Measurements from ENCODE around the gene FGD6. TPM values are rescaled to one million over a fixed set of nuclear protein-coding genes. Genes with fewer than 3 reads are reported as not detected.
A peak's percentile ranks its signal among the peaks of the same experiment; 100 is the strongest.
"Not testable (repeated sequence)": the region's sequence is repeated elsewhere in the genome, so short reads cannot be mapped to it uniquely, and the experiment has no call there.

FGD6 gene
- total and polyA plus RNA-seq, 3 experiments from 2014 or later, result 0.36 to 0.92 (median 0.75) TPM

- H3K27me3 ChIP-seq (ENCODE audit: insufficient read depth, low read length, poor library complexity, severe bottlenecking); POLR2A ChIA-PET; H3K9me3 Mint-ChIP-seq; CTCF ChIA-PET; DNase-seq; H3K4me3 ChIP-seq (ENCODE audit: low read length); H3K27me3 Mint-ChIP-seq; H3K36me3 ChIP-seq (ENCODE audit: insufficient read depth, low read length); H3K27ac ChIP-seq (ENCODE audit: low read depth, low read length); H3K4me1 ChIP-seq (ENCODE audit: insufficient read depth, low read length); H3K4me3 Mint-ChIP-seq; H3K9me3 ChIP-seq (ENCODE audit: low read length); H3K27ac Mint-ChIP-seq: not testable (repeated sequence)
- Mint-ChIP-seq H3K36me3 (peaks cover 4 to 37% (median 11%) of the 10 kb centered on the region in 3 donors), H3K4me1 (peaks cover 22 to 52% (median 39%) of the 10 kb centered on the region in 3 donors)
These were observed 23.9 kb upstream of the FGD6 start for GRCh38 chr12:95241138-95241537.

- Mint-ChIP-seq H3K36me3 (peaks cover 4 to 35% (median 11%) of the 10 kb centered on the region in 3 donors), H3K27me3 (no peaks in the 10 kb centered on the region), H3K27ac (no peak overlapping the region), H3K4me3 (no peak overlapping the region), H3K4me1 (peaks cover 22 to 48% (median 33%) of the 10 kb centered on the region in 3 donors), H3K9me3 (no peaks in the 10 kb centered on the region)
- Histone ChIP-seq H3K36me3 (ENCODE audit: insufficient read depth, low read length) (no peaks in the 10 kb centered on the region), H3K9me3 (ENCODE audit: low read length) (no peaks in the 10 kb centered on the region), H3K4me1 (ENCODE audit: insufficient read depth, low read length) (peaks cover 9% of the 10 kb centered on the region), H3K27me3 (ENCODE audit: insufficient read depth, low read length, poor library complexity, severe bottlenecking) (no peaks in the 10 kb centered on the region), H3K27ac (ENCODE audit: low read depth, low read length) (no peak overlapping the region), H3K4me3 (ENCODE audit: low read length) (no peak overlapping the region)
- ChIA-PET CTCF (no interaction called here), POLR2A (no interaction called here)
- no peak for DNase-seq
These were observed 23.3 kb upstream of the FGD6 start for GRCh38 chr12:95240556-95240955.

DNA sequence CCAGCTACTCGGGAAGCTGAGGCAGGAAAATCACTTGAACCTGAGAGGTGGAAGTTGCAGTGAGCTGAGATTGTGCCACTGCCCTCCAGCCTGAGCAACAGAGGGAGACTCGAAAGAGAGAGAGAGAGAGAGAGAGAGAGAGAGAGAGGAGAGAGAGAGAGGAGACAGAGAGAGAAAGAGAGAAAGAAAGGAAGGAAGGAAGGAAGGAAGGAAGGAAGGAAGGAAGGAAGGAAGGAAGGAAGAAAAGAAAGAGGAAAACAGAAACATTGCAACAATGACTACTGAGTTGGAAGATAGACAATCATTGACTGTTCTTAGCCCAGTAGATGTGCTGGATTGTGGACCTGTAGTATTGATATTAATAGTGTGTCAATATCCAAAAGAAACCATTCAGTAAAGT is 22.6 kb upstream of the FGD6 start:
- peak overlapping the region in 2 of 8 donors; percentile 19 to 56 for H3K27ac Mint-ChIP-seq
- H3K9me3 ChIP-seq (ENCODE audit: low read length); H3K4me3 Mint-ChIP-seq; H3K4me3 ChIP-seq (ENCODE audit: low read length); H3K27ac ChIP-seq (ENCODE audit: low read depth, low read length); POLR2A ChIA-PET; H3K36me3 ChIP-seq (ENCODE audit: insufficient read depth, low read length); H3K9me3 Mint-ChIP-seq; DNase-seq; H3K27me3 Mint-ChIP-seq; CTCF ChIA-PET; H3K4me1 ChIP-seq (ENCODE audit: insufficient read depth, low read length); H3K27me3 ChIP-seq (ENCODE audit: insufficient read depth, low read length, poor library complexity, severe bottlenecking): not testable (repeated sequence)
- peaks cover 4 to 32% (median 11%) of the 10 kb centered on the region in 3 donors for H3K36me3 Mint-ChIP-seq
- peaks cover 20 to 43% (median 33%) of the 10 kb centered on the region in 3 donors for H3K4me1 Mint-ChIP-seq

GRCh38 chr12:95239216-95239615 is 21.9 kb upstream of the FGD6 start:
- peaks cover 20 to 41% (median 33%) of the 10 kb centered on the region in 3 donors for H3K4me1 Mint-ChIP-seq
- no peaks in the 10 kb centered on the region for H3K9me3 Mint-ChIP-seq
- H3K4me3 Mint-ChIP-seq, result no peak overlapping the region
- H3K36me3 ChIP-seq (ENCODE audit: insufficient read depth, low read length), result no peaks in the 10 kb centered on the region
- peaks cover 9% of the 10 kb centered on the region for H3K4me1 ChIP-seq (ENCODE audit: insufficient read depth, low read length)
- CTCF ChIA-PET, result no interaction called here
- POLR2A ChIA-PET, result no interaction called here
- H3K27me3 Mint-ChIP-seq, result no peaks in the 10 kb centered on the region
- no peak overlapping the region for H3K4me3 ChIP-seq (ENCODE audit: low read length)
- no peak overlapping the region for H3K27ac ChIP-seq (ENCODE audit: low read depth, low read length)
- peak overlapping the region in 1 of 8 donors; percentile 13 for H3K27ac Mint-ChIP-seq
- no peak for DNase-seq
- H3K36me3 Mint-ChIP-seq, result peaks cover 4 to 30% (median 11%) of the 10 kb centered on the region in 3 donors
- no peaks in the 10 kb centered on the region for H3K27me3 ChIP-seq (ENCODE audit: insufficient read depth, low read length, poor library complexity, severe bottlenecking)
- H3K9me3 ChIP-seq (ENCODE audit: low read length), result no peaks in the 10 kb centered on the region

GRCh38 chr12:95238150-95238549 is 20.9 kb upstream of the FGD6 start:
- no peaks in the 10 kb centered on the region for H3K36me3 ChIP-seq (ENCODE audit: insufficient read depth, low read length)
- H3K27me3 ChIP-seq (ENCODE audit: insufficient read depth, low read length, poor library complexity, severe bottlenecking), result no peaks in the 10 kb centered on the region
- Mint-ChIP-seq H3K36me3 (peaks cover 0 to 22% (median 8%) of the 10 kb centered on the region in 3 donors), H3K27me3 (no peaks in the 10 kb centered on the region), H3K4me3 (peak overlapping the region in 1 of 7 donors; percentile 32), H3K27ac (no peak overlapping the region), H3K4me1 (peaks cover 20 to 36% (median 33%) of the 10 kb centered on the region in 3 donors), H3K9me3 (no peaks in the 10 kb centered on the region)
- H3K9me3 ChIP-seq (ENCODE audit: low read length), result no peaks in the 10 kb centered on the region
- CTCF ChIA-PET, result no interaction called here
- POLR2A ChIA-PET, result no interaction called here
- H3K4me1 ChIP-seq (ENCODE audit: insufficient read depth, low read length), result peaks cover 9% of the 10 kb centered on the region
- H3K4me3 ChIP-seq (ENCODE audit: low read length), result no peak overlapping the region
- H3K27ac ChIP-seq (ENCODE audit: low read depth, low read length), result no peak overlapping the region
- no peak for DNase-seq

GRCh38 chr12:95237315-95237714 is 20.0 kb upstream of the FGD6 start:
- no peak overlapping the region for H3K4me3 Mint-ChIP-seq
- peaks cover 0 to 23% (median 8%) of the 10 kb centered on the region in 3 donors for H3K36me3 Mint-ChIP-seq
- H3K27me3 Mint-ChIP-seq, result no peaks in the 10 kb centered on the region
- Histone ChIP-seq H3K4me1 (ENCODE audit: insufficient read depth, low read length) (peaks cover 9% of the 10 kb centered on the region), H3K27ac (ENCODE audit: low read depth, low read length) (no peak overlapping the region), H3K4me3 (ENCODE audit: low read length) (no peak overlapping the region), H3K9me3 (ENCODE audit: low read length) (no peaks in the 10 kb centered on the region), H3K36me3 (ENCODE audit: insufficient read depth, low read length) (no peaks in the 10 kb centered on the region), H3K27me3 (ENCODE audit: insufficient read depth, low read length, poor library complexity, severe bottlenecking) (no peaks in the 10 kb centered on the region)
- H3K9me3 Mint-ChIP-seq, result no peaks in the 10 kb centered on the region
- no peak overlapping the region for H3K27ac Mint-ChIP-seq
- ChIA-PET POLR2A (no interaction called here), CTCF (no interaction called here)
- no peak for DNase-seq
- peaks cover 22 to 42% (median 37%) of the 10 kb centered on the region in 3 donors for H3K4me1 Mint-ChIP-seq

- H3K9me3 ChIP-seq (ENCODE audit: low read length); DNase-seq; H3K27me3 Mint-ChIP-seq; H3K27ac ChIP-seq (ENCODE audit: low read depth, low read length); H3K36me3 ChIP-seq (ENCODE audit: insufficient read depth, low read length); CTCF ChIA-PET; H3K4me3 Mint-ChIP-seq; H3K27ac Mint-ChIP-seq; H3K4me3 ChIP-seq (ENCODE audit: low read length); H3K9me3 Mint-ChIP-seq; H3K27me3 ChIP-seq (ENCODE audit: insufficient read depth, low read length, poor library complexity, severe bottlenecking); POLR2A ChIA-PET; H3K4me1 ChIP-seq (ENCODE audit: insufficient read depth, low read length): not testable (repeated sequence)
- Mint-ChIP-seq H3K36me3 (peaks cover 0 to 15% (median 5%) of the 10 kb centered on the region in 3 donors), H3K4me1 (peaks cover 25 to 47% (median 46%) of the 10 kb centered on the region in 3 donors)
These were observed 18.4 kb upstream of the FGD6 start for GRCh38 chr12:95235621-95236020.

DNA sequence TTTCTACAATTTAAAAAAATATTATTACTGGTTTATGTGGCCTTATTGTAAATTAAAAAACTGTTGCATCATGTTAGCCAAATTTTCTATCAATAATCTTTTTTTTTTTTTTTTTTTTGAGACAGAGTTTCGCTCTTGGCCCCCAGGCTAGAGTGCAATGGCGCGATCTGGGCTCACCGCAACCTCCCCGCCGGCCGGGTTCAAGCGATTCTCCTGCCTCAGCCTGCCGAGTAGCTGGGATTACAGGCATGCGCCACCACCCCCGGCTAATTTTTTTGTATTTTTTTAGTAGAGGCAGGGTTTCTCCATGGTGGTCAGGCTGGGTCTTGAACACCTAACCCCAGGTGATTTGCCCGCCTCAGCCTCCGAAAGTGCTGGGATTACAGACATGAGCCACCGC is 16.9 kb upstream of the FGD6 start:
- H3K27me3 ChIP-seq (ENCODE audit: insufficient read depth, low read length, poor library complexity, severe bottlenecking); H3K9me3 Mint-ChIP-seq; H3K36me3 ChIP-seq (ENCODE audit: insufficient read depth, low read length); DNase-seq; H3K9me3 ChIP-seq (ENCODE audit: low read length); H3K27ac Mint-ChIP-seq; H3K4me3 Mint-ChIP-seq; H3K4me1 ChIP-seq (ENCODE audit: insufficient read depth, low read length); CTCF ChIA-PET; H3K4me3 ChIP-seq (ENCODE audit: low read length); H3K27ac ChIP-seq (ENCODE audit: low read depth, low read length); POLR2A ChIA-PET; H3K27me3 Mint-ChIP-seq: not testable (repeated sequence)
- Mint-ChIP-seq H3K4me1 (peaks cover 20 to 50% (median 43%) of the 10 kb centered on the region in 3 donors), H3K36me3 (peaks cover 0 to 15% (median 5%) of the 10 kb centered on the region in 3 donors)

GRCh38 chr12:95231190-95231589 is 13.9 kb upstream of the FGD6 start:
- H3K27me3 ChIP-seq (ENCODE audit: insufficient read depth, low read length, poor library complexity, severe bottlenecking), result no peaks in the 10 kb centered on the region
- H3K9me3 ChIP-seq (ENCODE audit: low read length), result no peaks in the 10 kb centered on the region
- Mint-ChIP-seq H3K9me3 (no peaks in the 10 kb centered on the region), H3K4me1 (peaks cover 23 to 49% (median 39%) of the 10 kb centered on the region in 3 donors), H3K27me3 (no peaks in the 10 kb centered on the region), H3K27ac (no peak overlapping the region), H3K4me3 (no peak overlapping the region), H3K36me3 (peaks cover 0 to 12% (median 3%) of the 10 kb centered on the region in 3 donors)
- POLR2A ChIA-PET, result no interaction called here
- DNase-seq, result no peak
- no peaks in the 10 kb centered on the region for H3K4me1 ChIP-seq (ENCODE audit: insufficient read depth, low read length)
- CTCF ChIA-PET, result interaction anchor here (3.1 kb wide), 1 partner anchor 14 kb away, joined by 8 read pairs; the partner anchor contains the start of genes FGD6 and VEZT
- H3K4me3 ChIP-seq (ENCODE audit: low read length), result no peak overlapping the region
- no peak overlapping the region for H3K27ac ChIP-seq (ENCODE audit: low read depth, low read length)
- H3K36me3 ChIP-seq (ENCODE audit: insufficient read depth, low read length), result no peaks in the 10 kb centered on the region
